Endometrium (tissue), 2 donors: ENCODE measurements around the gene FAM222A.
A peak's percentile ranks its signal among the peaks of the same experiment; 100 is the strongest.

Experiments used
- FAIRE-seq: peaks from 2 replicates; lab custom pipeline; 2012; peaks lifted over from hg19 to GRCh38; lab: Jason Lieb, UNC
- donor health status: control.
- donor health status: control.

Gene FAM222A

DNA sequence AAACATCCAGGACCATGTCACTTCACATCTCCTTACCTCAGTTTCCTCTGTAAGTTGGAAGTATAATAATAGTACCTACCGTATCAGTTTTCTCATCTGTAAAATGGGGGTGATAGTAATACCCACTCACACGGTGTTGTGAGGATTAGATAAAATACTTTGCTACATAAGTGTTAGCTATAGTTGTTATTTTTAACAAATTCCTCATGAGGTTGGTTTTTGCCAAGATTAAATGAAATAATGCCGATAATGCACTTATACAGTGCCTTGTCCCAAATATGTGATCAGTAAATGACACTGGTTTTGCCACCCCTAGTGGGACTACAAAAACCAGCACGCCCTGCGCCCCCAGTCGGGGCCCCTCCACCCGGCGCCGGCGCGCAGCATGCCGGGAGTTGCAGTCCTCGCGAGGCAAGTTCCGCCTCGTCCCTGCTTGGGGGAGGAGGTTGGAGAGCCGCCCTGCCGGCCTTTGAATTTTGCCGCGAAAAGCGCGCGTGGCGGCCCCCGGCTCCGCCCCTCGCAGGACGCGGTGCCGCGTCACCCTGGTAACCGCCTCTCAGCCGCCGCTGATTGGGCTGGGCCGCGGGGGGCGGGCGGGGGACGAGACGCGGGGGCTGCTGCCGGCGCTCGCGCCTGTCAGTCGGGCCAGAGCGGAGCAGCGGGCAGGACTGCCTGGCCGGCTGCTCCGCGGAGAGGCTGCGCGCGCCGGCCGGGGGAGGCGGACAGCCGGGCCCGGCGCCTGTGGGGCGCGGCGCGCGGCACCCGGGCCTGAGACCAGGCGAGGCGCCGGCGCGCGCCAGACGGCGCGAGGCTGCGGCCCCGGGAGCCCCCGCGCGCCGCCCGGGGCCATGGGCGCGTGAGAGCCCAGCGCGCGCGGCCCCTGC lies at the start of gene FAM222A:
FAM222A (plus strand) TSS at position 639 of the 884 bp plus-strand sequence. CDS start 30,322 bp downstream, outside the sequence.
- peak; percentile 74 for FAIRE-seq

- no peak for FAIRE-seq
Measured at GRCh38 chr12:109664402-109664801, 49.2 kb upstream of the FAM222A start.

DNA sequence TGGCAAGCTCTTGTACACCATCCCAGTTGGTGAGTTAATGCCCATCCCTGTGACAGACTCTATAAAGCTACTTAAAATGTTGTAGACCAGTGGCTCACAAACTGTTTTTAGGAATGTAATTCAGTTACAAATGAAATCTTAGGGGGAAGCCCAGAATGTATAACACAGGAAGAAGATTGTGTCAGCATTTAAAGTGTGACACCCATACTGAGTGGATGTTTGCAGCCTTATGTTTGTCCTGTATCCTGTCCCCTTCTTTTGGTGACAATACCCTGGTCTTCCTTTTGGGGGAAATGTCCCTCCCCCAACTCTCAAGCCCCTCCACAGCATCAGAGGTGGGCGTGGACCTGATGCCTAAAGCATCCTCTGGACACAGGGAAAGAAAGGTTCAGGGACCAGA lies 47.6 kb upstream of the FAM222A start:
- no peak for FAIRE-seq

GRCh38 chr12:109670731-109671130 lies 42.9 kb upstream of the FAM222A start:
- FAIRE-seq: no peak

GRCh38 chr12:109671502-109671901 lies 42.1 kb upstream of the FAM222A start:
- no peak for FAIRE-seq

DNA sequence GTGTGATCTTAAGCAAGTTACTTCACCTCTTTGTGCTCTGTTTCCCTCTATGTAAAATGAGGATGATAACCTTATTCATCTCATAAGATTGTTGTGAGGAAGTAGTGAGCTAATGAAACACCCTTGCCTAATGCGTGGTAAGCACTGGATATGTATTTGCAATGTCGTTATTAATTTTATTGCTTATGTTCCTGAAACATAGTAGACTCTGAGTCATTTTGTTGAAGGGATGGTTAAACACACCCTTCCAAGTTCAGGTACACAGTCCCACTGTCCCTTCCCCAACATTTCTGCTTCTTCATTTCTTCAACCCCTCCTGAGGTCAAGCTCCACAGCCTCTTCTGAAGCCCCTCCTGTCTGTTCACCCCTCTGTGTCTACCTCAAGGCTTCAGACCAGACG lies 40.2 kb upstream of the FAM222A start:
- FAIRE-seq: no peak

DNA sequence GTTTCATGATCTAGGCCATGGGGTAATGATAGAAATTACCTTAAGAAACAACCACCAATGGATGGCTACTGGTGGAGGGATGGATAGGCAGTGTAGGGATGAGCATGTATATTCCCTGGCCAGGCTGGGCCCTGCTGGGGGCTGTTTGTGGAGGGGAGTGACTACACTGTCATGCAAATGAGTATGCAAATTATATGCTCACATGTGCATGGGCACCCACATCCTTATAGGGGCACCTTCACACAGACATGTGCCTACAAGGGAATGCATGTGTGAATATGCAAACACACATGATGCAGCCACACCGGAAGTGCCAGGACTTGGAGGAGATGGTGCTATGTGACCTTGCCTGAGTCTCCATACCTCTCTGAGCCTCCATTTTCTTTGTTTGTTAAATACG lies 39.7 kb upstream of the FAM222A start:
- FAIRE-seq: no peak

DNA sequence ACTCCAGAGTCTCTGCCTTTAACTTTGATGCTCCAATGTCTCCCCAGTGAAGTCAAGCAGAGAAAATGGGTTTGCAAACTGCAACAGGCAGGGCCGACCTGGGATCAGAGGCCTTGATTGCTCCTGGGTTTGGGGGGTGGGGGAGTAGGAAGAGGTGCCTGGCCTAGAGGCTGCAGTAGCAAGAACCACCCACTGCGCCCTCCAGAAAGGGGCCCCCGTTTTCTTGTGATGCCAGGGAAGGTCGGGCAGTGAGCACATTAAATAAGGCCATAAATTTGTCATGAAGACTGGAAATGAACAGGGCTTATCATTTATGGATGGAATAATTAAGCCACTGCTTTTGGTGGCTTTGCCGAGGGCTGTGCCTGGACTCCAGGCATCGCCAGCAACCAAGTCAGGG lies 38.2 kb upstream of the FAM222A start:
- FAIRE-seq: no peak

- FAIRE-seq: no peak
Measured at GRCh38 chr12:109677279-109677691, 36.3 kb upstream of the FAM222A start.

- FAIRE-seq: no peak
Measured at GRCh38 chr12:109678719-109679118, 34.9 kb upstream of the FAM222A start.

GRCh38 chr12:109679501-109680263 lies 33.9 kb upstream of the FAM222A start:
- no peak for FAIRE-seq

DNA sequence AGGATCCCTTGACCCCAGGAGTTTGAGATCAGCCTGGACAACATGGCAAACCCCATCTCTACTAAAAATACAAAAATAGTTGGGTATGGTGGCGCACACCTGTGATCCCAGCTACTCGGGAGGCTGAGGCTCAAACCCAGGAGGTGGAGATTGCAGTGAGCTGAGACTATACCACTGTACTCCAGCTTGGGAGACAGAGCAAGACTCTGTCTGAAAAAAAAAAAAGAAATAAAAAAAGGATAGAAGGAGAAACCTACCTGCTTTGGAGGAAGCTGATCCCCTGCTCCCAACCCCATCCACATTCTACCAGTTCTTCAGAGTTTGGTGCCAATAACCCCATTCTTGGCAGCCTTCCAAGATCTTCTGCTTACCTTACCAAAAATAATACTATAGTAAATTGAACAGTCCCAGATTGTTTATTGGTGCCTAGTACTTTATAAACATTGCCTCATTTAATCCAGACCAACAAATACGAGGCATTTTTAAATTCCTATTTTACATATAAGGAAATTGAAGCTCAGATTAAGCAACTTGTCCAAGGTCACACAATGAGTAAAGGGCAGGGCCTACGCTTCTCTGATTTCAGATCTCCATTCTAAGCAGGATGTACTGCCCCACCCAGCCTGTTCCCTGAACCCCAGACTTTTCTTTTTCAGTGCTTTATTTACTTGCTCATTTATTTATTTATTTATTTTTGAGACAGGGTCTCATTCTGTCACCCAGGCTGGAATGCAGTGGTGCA lies 33.2 kb upstream of the FAM222A start:
- FAIRE-seq: no peak

GRCh38 chr12:109681986-109682707 lies 31.5 kb upstream of the FAM222A start:
- FAIRE-seq: no peak

GRCh38 chr12:109682708-109683060 lies 30.9 kb upstream of the FAM222A start:
- no peak for FAIRE-seq

DNA sequence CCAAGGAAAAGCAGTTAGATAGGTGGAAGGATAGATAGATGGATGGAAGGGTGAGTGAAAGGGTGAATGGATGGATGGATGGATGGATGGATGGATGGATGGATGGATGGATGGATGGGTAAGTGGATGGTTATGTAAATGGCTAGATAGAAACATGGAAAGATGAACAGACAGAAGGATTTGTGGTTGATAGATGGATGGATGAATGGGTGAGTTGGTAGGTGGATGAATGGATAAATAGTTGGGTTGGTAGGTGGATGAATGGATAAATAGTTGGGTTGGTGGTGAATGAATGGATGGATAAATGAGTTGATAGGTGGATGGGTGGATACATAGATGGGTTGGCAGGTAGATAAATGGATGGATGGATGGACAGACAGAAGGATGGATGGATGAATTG lies 30.3 kb upstream of the FAM222A start:
- FAIRE-seq: no peak

DNA sequence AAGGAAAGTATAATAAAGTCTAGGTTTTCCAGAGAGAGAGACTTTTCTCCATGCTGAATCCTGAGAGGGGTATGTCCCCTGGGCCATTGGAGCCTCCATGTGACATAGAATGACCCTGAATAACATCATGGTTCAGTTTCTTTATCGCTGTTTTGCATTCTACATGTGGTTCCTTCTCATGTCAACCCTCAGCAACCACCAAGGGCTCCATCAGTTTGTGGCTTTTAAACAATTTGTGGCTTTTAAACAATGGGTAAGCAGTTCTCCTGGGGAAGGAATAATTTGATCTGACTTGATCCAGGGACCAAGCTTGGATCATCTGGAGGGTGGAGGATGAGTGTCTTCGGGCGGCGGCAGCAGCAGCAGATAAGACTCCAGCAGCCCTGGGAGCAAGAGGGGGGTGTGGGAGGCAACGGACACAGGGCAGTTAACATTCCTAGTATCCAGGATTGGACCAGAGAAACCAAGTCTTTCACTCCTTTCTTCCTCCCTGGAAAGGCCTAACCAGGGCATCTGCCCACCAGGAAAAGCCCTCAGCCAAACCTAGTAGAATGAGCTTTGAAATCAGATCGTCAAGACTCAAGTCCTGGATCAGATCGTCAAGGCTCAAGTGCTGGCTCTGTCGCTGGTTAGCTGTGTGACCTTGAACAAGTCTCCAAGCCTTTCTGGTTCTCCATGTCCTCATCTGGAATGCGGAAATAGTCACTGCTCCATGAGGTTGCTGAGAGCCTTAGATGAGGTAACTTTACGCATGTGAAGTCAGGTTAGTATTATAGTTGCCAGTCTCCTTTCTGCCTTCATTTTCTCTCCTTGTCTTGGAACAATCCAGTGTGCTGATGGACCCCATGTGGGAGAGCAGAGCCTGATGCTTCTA lies 27.8 kb upstream of the FAM222A start:
- no peak for FAIRE-seq

DNA sequence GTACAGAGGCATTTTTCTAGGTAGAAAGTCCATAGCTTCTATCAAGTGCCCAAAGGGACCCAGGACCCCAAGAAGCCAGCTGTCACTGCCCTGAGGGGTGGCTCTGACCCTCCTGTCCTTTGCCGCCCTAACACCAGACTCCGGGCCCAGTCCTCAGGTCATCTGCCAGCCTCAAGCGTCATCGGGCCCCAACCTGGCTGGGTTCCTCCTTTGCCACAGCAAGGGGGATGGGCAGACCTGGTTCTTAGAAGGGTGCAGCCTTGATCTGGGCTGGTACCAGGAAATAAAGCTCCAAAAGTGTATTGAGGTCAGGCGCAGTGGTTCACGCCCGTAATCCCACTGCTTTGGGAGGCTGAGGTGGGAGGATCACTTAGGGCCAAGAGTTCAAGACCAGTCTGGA lies 27.1 kb upstream of the FAM222A start:
- no peak for FAIRE-seq

DNA sequence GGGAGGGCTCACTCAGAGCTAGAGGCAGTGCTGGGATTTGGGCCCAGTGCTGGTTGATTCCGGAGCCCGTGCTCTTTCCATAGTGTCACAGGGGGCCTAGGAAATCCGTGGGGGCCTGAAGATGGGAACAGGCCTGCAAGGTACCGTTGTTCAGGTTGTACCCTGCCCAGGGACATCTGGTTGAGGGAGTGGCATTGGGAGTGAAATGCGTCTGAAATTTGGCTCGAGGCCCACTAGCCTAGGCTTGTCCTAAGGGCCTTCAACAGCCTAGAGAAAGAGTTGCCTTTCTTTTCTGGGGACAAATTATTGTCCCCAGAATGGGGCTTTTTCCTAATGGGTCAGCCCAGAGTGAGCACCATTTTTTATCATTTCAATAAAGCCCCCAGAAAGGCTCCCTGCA lies 26.4 kb upstream of the FAM222A start:
- no peak for FAIRE-seq

GRCh38 chr12:109689426-109689825 lies 24.2 kb upstream of the FAM222A start:
- FAIRE-seq: no peak

GRCh38 chr12:109693160-109693559 lies 20.5 kb upstream of the FAM222A start:
- FAIRE-seq: no peak
